Measurements from ENCODE around the gene WASHC2C.
A peak's percentile ranks its signal among the peaks of the same experiment; 100 is the strongest.
"Not testable (repeated sequence)": the region's sequence is repeated elsewhere in the genome, so short reads cannot be mapped to it uniquely, and the experiment has no call there.

The WASHC2C gene

DNA sequence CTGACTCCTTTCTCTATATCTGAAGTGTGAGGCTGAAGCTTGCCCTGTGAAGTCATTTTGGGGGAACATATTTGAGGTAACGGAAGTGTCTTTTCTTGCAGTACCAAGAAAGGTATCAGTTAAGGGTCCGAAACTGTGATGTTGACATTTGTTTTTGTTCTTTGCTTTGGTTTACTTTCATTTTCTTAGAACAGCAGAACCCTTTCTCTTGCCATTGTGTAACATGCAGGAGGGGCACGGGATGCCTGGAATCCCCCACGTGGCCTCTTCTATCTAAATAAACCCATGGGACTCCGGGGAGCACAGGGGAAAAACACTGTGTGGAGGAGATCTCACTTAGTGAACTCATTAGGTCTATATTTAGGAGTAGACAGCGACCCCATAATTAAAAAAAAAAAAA lies 34.6 kb downstream of the WASHC2C start:
- not testable (repeated sequence) for DNase-seq (ENCODE audit: low read depth)

DNA sequence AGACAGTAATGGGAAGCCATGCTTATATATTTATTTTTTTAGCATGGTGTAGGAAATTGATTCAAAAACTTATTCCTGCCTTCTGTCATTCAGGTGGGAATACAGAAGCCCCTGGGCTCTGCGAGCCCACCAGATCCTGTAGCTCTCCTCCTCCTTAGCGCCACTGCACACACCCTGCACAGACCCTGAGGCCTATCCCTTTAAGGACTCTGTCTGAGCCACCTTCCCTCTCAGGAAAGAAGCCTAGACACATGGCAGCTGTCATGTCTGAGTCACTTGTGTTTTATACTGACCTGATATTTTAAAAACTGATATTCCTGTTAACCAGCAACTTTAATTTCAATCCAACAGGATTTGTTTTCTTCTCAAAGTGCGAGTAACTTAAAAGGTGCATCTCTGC lies 36.0 kb downstream of the WASHC2C start:
- DNase-seq (ENCODE audit: low read depth), result not testable (repeated sequence)

DNA sequence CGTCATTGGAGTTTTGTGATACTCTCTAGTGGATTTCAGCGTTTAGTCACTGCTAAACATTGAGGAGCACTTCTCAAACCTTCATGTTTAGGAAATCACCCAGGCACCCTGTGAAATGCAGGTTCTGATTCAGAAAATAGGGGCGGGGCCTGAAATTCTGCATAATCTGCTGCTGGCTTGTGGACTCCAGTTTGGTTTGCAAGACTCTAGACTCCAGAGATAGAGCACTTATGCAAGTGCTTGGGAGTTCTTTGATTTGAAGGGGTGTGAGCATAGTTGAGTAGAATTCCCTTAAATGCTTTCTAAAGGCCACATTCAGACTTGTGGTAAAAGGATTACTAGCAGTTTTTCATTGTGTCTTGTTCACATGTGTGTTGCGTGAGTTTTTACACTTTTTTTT lies 41.3 kb downstream of the WASHC2C start:
- not testable (repeated sequence) for DNase-seq (ENCODE audit: low read depth)

DNA sequence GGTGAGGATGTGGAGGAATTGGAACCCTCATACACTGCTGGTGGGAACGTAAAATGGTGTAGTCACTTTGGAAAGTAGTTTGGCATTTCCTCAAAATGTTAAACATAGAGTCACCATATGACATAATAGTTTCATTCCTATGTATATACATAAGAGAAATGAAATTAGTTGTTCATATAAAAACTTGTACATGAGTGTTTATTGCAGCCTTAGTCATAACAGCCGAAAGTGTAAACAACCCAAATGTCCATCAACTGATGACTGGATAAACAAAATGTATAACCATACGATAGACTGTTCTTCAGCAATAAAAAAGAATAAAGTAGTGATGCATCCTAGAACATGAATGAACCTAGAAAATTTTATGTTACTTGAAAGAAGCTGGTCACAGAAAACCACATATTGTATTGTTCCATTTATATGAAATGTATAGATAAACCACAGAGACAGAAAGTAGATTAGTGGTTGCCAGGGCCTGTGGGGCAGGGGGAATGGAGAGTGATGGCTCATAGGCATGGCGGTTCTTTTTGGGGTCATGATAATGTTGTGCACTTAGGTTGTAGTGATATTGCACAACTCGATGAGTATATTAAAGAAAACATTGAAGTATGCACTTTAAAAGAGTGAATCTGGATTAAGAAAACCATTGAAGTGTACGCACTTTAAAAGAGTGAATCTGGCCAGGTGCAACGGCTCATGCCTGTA lies 44.8 kb downstream of the WASHC2C start:
- not testable (repeated sequence) for DNase-seq (ENCODE audit: low read depth)

DNA sequence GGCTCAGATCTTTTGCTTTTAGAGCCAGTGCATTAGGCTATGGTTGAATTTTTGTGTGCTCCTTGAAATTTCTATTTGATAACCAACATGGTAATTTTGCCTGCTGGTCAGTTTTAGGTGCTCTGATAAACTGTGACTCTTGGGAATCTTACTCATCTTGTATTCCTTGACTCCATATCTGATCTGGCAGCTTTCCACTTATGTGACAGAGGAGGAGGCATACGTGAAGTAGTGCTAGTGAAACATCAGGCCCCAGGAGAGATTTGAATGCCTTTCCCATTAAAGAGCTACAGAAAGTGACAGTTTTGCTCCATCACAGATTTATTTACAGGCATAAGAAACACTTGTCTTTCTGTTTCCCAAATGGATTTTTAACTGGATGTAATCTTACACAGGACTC lies 59.2 kb downstream of the WASHC2C start:
- DNase-seq (ENCODE audit: low read depth), result not testable (repeated sequence)

DNA sequence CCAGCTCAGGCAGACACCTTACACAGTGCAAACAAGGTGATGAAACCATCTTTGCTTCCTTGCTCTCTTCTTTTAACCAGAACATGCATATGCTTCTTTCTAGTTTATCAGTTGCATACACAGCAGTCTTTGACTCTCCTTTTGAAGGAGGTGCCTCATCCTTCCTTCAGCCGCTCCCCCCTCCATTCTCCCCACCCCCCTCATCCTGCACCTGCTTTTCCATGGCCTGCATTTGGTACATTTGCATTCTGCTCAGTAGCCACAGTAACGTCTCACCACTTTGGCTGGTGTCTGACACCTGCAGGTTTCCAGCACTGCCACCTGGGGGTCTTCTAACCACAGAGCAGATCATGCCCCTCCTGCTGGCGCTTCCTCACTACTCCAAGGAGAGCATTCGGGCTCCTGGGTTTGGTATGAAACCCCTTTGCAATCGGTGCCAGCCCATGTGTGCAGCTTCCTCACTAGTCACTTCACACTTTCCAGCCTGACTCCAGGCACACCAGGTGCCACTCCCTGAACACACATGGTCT lies 60.2 kb downstream of the WASHC2C start:
- DNase-seq (ENCODE audit: low read depth), result not testable (repeated sequence)

GRCh38 chr10:45789991-45790390 lies 62.9 kb downstream of the WASHC2C start:
- DNase-seq (ENCODE audit: low read depth), result not testable (repeated sequence)

GRCh38 chr10:45790694-45791426 lies 63.8 kb downstream of the WASHC2C start:
- DNase-seq (ENCODE audit: low read depth), result not testable (repeated sequence)

DNA sequence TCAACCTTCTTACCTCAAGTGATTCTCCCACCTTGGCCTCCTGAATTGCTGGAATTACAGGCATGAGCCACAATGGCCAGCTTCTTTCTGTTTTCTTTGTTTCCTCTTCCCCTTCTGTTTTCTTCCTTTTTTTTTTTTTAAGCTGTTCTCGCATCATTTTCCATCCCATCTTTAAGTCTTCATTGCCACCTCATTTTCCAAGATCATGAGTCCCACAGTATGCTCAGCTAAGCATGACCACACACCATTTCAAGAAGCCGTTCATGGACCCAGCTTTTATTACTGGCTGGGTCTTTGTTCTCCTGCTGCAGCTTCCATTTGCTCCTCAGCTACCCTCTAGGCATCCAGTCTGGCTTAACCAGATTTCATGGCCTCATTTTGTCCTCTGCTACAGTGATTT lies 67.7 kb downstream of the WASHC2C start:
- not testable (repeated sequence) for DNase-seq (ENCODE audit: low read depth)

DNA sequence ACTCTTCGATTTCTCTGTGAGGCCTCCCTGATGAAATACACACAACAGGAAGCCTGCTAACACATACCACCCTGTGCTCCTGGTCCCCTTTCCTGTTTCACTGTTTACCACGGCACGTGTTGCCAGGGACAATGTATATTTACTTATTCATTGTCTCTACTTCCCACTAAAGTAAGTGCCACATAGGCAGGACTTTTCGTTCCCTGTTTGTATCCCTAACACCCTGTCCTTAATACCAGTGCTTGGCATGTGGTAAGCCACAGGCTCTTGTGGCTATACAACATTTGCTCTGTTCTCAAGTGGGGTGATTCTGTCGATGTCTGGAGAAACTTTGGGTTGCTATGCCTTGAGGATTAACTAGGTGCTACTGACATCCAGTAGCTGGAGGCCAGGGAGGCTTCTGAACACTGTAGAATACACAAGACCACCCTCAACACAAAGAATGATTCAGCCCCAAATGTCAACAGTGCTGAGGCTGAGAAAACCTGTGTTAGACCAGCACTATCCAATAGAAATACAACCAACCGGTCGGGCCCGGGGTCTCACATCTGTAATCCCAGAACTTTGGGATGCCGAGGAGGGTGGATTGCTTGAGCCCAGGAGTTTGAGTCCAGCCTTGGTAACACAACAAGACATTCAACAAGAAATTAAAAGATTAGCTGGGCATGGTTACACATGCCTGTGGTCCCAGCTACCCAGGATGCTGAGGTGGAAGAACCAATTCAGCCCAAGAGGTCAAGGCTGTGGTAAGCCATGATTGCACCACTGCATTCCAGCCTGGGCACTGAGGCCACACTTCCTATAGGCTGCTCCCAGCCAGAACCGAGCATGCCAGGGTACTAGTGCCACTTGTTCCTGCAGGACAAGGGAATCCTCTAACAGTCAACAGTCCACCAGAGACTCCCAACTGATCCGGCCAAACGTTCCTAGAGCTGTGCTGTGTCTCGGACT lies 76.3 kb downstream of the WASHC2C start:
- DNase-seq (ENCODE audit: low read depth), result peak; percentile 70

DNA sequence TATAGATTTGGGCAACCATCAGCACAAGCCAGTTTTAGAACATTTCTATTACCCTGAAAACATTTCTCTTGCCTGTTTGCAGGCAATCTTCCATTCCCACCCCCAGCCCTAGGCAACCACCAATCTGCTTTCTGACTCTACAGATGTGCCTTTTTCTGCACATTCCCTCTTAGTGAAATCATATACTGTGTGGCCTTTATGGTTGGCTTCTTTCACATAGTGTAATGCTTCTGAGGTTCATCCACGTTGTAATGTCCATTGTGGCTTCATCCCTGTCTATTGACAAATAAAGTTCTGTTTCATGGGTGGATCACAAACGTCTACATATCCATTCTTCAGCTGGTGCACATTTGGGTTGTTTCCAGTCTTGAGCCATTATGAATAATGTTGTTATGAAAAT lies 77.9 kb downstream of the WASHC2C start:
- DNase-seq (ENCODE audit: low read depth), result peak; percentile 18

DNA sequence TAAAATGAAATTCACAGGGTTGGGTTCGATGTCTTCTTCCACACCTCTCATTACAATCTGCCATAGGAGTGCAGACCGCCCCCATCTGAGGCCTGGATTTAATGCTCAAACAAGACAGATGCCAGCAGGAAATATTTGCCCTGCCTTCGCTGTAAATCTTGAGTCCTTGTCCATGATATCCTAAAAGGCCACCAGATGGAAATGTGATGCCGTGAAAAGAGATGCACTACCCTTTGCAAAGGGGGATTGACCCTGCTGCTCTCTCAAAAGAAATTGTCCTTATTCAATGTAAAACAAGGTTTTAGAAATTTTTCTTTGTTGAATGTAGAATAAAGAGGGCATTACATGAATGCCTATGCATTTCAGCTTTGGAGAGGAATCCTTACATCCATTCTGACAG lies 82.8 kb downstream of the WASHC2C start:
- no peak for DNase-seq (ENCODE audit: low read depth)

DNA sequence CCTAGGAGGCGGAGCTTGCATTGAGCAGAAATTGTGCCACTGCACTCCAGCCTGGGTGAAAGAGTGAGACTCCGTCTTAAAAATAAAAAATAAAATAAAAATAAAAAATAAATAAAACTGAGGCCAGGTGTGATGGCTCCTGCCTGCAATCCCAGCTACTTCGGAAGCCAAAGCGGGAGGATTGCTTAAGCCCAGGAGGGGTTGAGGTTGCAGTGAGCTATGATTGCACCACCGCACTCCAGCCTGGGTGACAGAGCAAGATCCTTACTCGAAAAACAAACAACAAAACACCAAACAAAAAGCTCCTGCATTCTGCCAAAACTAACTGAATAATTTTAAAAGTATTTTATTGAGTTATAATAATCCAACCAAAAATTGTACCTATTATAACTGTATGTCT lies 84.0 kb downstream of the WASHC2C start:
- peak; percentile 8 for DNase-seq (ENCODE audit: low read depth)

- DNase-seq (ENCODE audit: low read depth), result not testable (repeated sequence)
Measured at GRCh38 chr10:45812959-45813358, 85.9 kb downstream of the WASHC2C start.

GRCh38 chr10:45814146-45814545 lies 87.1 kb downstream of the WASHC2C start:
- DNase-seq (ENCODE audit: low read depth), result peak; percentile 4

DNA sequence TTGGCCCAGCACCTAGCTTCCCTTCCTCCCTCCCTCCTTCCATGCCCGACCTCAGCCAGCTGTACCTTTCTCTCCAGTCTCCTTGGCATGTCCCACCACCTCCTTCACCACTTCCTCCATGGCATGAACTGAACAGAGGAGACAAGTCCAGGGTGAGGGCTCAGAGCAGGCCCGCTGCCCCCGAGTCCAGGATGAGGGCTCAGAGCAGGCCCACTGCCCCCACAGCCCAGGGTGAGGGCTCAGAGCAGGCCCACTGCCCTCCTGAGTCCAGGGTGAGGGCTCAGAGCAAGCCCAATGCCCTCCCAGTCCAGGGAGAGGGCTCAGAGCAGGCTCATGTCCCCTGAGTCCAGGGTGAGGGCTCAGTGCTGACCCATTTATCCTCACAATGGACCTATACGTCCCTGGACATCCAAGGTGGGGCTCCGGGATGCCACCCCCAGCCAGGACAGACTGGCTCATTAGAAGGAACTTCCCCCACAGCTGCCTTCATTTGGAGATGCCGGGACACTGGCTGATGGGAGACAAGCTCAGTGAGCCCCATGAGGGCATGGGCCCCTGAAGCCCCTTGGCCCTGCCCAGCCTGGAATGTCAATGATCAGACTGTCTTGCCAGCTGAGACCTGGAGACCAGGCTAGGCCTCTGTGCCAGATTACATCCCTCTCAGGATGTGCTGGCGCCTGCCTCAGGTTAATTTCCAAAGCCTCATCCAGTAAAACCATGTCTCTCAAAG lies 90.2 kb downstream of the WASHC2C start:
- DNase-seq (ENCODE audit: low read depth), result no peak

DNA sequence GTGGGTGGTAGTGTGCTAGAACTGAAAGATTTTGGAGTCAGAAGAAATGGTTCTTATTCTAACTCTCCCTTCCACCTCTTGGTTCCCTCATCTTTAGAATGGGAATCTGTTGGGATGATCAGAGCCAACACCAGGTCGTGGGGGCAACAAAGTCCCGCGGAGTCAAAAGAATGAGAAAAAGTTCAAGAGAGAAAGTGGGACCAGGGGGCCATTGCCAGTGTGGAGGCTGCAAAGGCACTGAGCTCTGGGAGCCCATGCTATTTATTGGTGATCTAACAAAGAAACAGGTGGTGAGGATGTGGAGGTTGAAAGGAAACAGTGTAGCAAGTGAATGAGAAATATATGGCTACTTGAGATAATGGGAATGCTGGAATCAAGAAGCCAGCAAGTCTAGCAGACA lies 90.8 kb downstream of the WASHC2C start:
- DNase-seq (ENCODE audit: low read depth), result no peak

GRCh38 chr10:45819552-45819951 lies 92.5 kb downstream of the WASHC2C start:
- no peak for DNase-seq (ENCODE audit: low read depth)

GRCh38 chr10:45820107-45820830 lies 93.2 kb downstream of the WASHC2C start:
- not testable (repeated sequence) for DNase-seq (ENCODE audit: low read depth)

DNA sequence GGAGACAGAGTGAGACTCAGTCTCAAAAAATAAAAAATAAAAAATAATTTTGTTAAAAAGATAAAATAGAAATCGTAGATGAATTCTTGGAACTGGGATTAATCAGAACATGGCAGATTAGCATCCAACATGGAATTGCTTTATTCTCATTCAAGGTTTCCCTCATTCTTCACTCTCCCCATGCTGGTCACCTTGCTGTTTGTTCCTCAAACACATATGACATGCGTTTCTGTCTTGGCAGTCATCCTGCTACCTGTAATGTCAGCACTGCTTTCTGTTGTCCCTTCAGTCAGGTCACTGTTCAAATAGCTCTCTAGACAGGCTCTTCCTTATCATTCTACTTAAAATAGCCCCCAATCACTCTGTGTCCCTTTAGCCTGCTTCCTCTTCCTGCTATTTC lies 95.9 kb downstream of the WASHC2C start:
- DNase-seq (ENCODE audit: low read depth), result not testable (repeated sequence)
